WTC11 (cell line): ENCODE measurements around the gene SRP14. TPM values are rescaled to one million over a fixed set of nuclear protein-coding genes. Genes with fewer than 3 reads are reported as not detected.

Source experiments
- ATAC-seq: fragments of 200-7000 bp; cut with Tn5 transposase; 2 replicates; pipeline ENCODE4 v1.10.0; 2021; ENCODE audit warnings: mild to moderate bottlenecking, moderate library complexity
- CTCF ChIA-PET: fragments of 300-600 bp; sonication (Branson Sonifier 250); formaldehyde crosslinking; loops from one replicate; lab custom pipeline; 2021; ENCODE audit warnings: antibody characterized with exemption; lab: Charles Lee
- POLR2A ChIA-PET: fragments of 350-600 bp; sonication (Branson Sonifier 250); formaldehyde crosslinking; loops from one replicate; lab custom pipeline; 2021; ENCODE audit warnings: antibody characterized with exemption; lab: Charles Lee
- DNase-seq: peaks from one replicate; pipeline ENCODE4 v3.0.0; 2021; ENCODE audit warnings: low spot score
- H3K27ac Mint-ChIP-seq: 2 replicates; pipeline ENCODE4 v1.8.0; 2021; ENCODE audit warnings: mixed read lengths
- H3K27me3 Mint-ChIP-seq: 2 replicates; pipeline ENCODE4 v1.8.0; 2021; ENCODE audit warnings: low read depth, mild to moderate bottlenecking, moderate library complexity, mixed read lengths
- H3K36me3 Mint-ChIP-seq: 2 replicates; pipeline ENCODE4 v1.8.0; 2021; ENCODE audit warnings: mixed read lengths
- H3K4me1 Mint-ChIP-seq: 2 replicates; pipeline ENCODE4 v1.8.0; 2022; ENCODE audit warnings: mixed read lengths
- H3K4me3 Mint-ChIP-seq: 2 replicates; pipeline ENCODE4 v1.8.0; 2021; ENCODE audit warnings: mild to moderate bottlenecking, moderate library complexity, mixed read lengths
- H3K9me3 Mint-ChIP-seq: 2 replicates; pipeline ENCODE4 v1.8.0; 2021; ENCODE audit warnings: mixed read lengths
- ESRRA ChIP-seq: sonication (generic); formaldehyde crosslinking; IDR thresholded peaks from 2 replicates; pipeline ENCODE4 v1.8.1; 2022; ENCODE audit warnings: mild to moderate bottlenecking, missing genetic modification reagents, borderline replicate concordance
- FOXJ3 ChIP-seq: sonication (generic); formaldehyde crosslinking; IDR thresholded peaks from 2 replicates; pipeline ENCODE4 v1.9.0; 2021; ENCODE audit warnings: missing genetic modification reagents, mild to moderate bottlenecking, borderline replicate concordance
- IRF2 ChIP-seq: sonication (generic); formaldehyde crosslinking; IDR thresholded peaks from 2 replicates; pipeline ENCODE4 v1.8.0; 2022; ENCODE audit warnings: low read depth, missing genetic modification reagents, borderline replicate concordance
- TEAD4 ChIP-seq: sonication (generic); formaldehyde crosslinking; IDR thresholded peaks from 2 replicates; pipeline ENCODE4 v1.8.0; 2022; ENCODE audit warnings: mild to moderate bottlenecking, missing genetic modification reagents
- TP53 ChIP-seq: sonication (generic); formaldehyde crosslinking; IDR thresholded peaks from 2 replicates; pipeline ENCODE4 v1.8.1; 2023; ENCODE audit warnings: mild to moderate bottlenecking, missing genetic modification reagents
- ZNF219 ChIP-seq: sonication (generic); formaldehyde crosslinking; IDR thresholded peaks from 2 replicates; pipeline ENCODE4 v1.8.0; 2023; ENCODE audit warnings: missing genetic modification reagents, mild to moderate bottlenecking, borderline replicate concordance
- ZNF317 ChIP-seq: sonication (generic); formaldehyde crosslinking; IDR thresholded peaks from 2 replicates; pipeline ENCODE4 v1.8.1; 2023; ENCODE audit warnings: low read depth, mild to moderate bottlenecking, moderate library complexity, missing genetic modification reagents, borderline replicate concordance
- ZNF671 ChIP-seq: fragments of 250-450 bp; sonication (Bioruptor Pico); IDR thresholded peaks from 2 replicates; pipeline ENCODE4 v1.8.0; 2021; ENCODE audit warnings: mild to moderate bottlenecking
- total RNA-seq: library from RNA; stranded (reverse); gene quantifications from 3 replicates; pipeline ENCODE4 v1.2.3, GENCODE V29; 2021
- TF ChIP-seq, protein P1 (sequence below): sonication (generic); formaldehyde crosslinking; IDR thresholded peaks from 2 replicates; pipeline ENCODE4 v1.8.0; 2022; ENCODE audit warnings: missing genetic modification reagents
- TF ChIP-seq, protein P2 (sequence below): sonication (generic); formaldehyde crosslinking; IDR thresholded peaks from 2 replicates; pipeline ENCODE4 v1.8.1; 2022; ENCODE audit warnings: missing genetic modification reagents, borderline replicate concordance
- TF ChIP-seq, protein P3 (sequence below): sonication (generic); formaldehyde crosslinking; IDR thresholded peaks from 2 replicates; pipeline ENCODE4 v1.8.1; 2023; ENCODE audit warnings: mild to moderate bottlenecking, missing genetic modification reagents
- TF ChIP-seq, protein P4 (sequence below): sonication (generic); formaldehyde crosslinking; IDR thresholded peaks from 2 replicates; pipeline ENCODE4 v1.8.0; 2023; ENCODE audit warnings: mild to moderate bottlenecking, missing genetic modification reagents
- TF ChIP-seq, protein P5 (sequence below): sonication (generic); formaldehyde crosslinking; IDR thresholded peaks from 2 replicates; pipeline ENCODE4 v1.8.1; 2023; ENCODE audit warnings: mild to moderate bottlenecking, moderate library complexity, missing genetic modification reagents
- TF ChIP-seq, protein P6 (sequence below): sonication (generic); formaldehyde crosslinking; conservative IDR thresholded peaks from 2 replicates; pipeline ENCODE4 v1.8.1; 2023; ENCODE audit warnings: mild to moderate bottlenecking, low read depth, missing genetic modification reagents, moderate library complexity

Gene SRP14
- total RNA-seq, 1 experiment from 2014 or later: 190 TPM

GRCh38 chr15:40053079-40053830 is 14.3 kb upstream of the SRP14 start:
- ATAC-seq (peak; percentile 10; the same call in 1 of the 2 replicates), DNase-seq (no peak)
- no peak for TF ChIP-seq IRF2
- TF ChIP-seq, protein P1, sequence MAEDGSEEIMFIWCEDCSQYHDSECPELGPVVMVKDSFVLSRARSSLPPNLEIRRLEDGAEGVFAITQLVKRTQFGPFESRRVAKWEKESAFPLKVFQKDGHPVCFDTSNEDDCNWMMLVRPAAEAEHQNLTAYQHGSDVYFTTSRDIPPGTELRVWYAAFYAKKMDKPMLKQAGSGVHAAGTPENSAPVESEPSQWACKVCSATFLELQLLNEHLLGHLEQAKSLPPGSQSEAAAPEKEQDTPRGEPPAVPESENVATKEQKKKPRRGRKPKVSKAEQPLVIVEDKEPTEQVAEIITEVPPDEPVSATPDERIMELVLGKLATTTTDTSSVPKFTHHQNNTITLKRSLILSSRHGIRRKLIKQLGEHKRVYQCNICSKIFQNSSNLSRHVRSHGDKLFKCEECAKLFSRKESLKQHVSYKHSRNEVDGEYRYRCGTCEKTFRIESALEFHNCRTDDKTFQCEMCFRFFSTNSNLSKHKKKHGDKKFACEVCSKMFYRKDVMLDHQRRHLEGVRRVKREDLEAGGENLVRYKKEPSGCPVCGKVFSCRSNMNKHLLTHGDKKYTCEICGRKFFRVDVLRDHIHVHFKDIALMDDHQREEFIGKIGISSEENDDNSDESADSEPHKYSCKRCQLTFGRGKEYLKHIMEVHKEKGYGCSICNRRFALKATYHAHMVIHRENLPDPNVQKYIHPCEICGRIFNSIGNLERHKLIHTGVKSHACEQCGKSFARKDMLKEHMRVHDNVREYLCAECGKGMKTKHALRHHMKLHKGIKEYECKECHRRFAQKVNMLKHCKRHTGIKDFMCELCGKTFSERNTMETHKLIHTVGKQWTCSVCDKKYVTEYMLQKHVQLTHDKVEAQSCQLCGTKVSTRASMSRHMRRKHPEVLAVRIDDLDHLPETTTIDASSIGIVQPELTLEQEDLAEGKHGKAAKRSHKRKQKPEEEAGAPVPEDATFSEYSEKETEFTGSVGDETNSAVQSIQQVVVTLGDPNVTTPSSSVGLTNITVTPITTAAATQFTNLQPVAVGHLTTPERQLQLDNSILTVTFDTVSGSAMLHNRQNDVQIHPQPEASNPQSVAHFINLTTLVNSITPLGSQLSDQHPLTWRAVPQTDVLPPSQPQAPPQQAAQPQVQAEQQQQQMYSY (CRISPR knock-in tag): no peak
- TF ChIP-seq ZNF317 (CRISPR knock-in tag): no peak
- no peak for TF ChIP-seq TP53 (CRISPR knock-in tag)
- H3K36me3 Mint-ChIP-seq: no peaks in the 10 kb centered on the region
- CTCF ChIA-PET: interaction anchor here (1.0 to 5.9 kb wide), 7 partner anchors 14 to 226 kb away, joined by 3 to 48 read pairs (median 5); no protein-coding TSS in a partner anchor
- peaks cover 31% of the 10 kb centered on the region for H3K4me1 Mint-ChIP-seq
- POLR2A ChIA-PET: interaction anchor here (1.0 to 1.4 kb wide), 2 partner anchors 51 to 52 kb away, joined by 3 to 4 read pairs; no protein-coding TSS in a partner anchor
- H3K27me3 Mint-ChIP-seq: no peaks in the 10 kb centered on the region
- H3K4me3 Mint-ChIP-seq: no peak overlapping the region
- H3K9me3 Mint-ChIP-seq: no peaks in the 10 kb centered on the region
- H3K27ac Mint-ChIP-seq: peak overlapping the region; percentile 66; the same call in 1 of the 2 replicates

GRCh38 chr15:40052604-40053003 is 13.6 kb upstream of the SRP14 start:
- ATAC-seq (no peak), DNase-seq (no peak)
- H3K27me3 Mint-ChIP-seq: no peaks in the 10 kb centered on the region
- H3K4me3 Mint-ChIP-seq: no peak overlapping the region
- peaks cover 38% of the 10 kb centered on the region for H3K4me1 Mint-ChIP-seq
- ChIA-PET POLR2A (interaction anchor here (0.8 to 1.4 kb wide), 4 partner anchors 51 to 187 kb away, joined by 3 to 4 read pairs (median 3); no protein-coding TSS in a partner anchor), CTCF (interaction anchor here (0.6 to 5.9 kb wide), 11 partner anchors 14 to 809 kb away, joined by 3 to 48 read pairs (median 5); no protein-coding TSS in a partner anchor)
- no peaks in the 10 kb centered on the region for H3K9me3 Mint-ChIP-seq
- H3K36me3 Mint-ChIP-seq: no peaks in the 10 kb centered on the region
- H3K27ac Mint-ChIP-seq: no peak overlapping the region
- TF ChIP-seq ZNF671 (no peak), ESRRA (no peak), TEAD4 (no peak), FOXJ3 (CRISPR knock-in tag) (no peak), ZNF219 (CRISPR knock-in tag) (no peak)
- TF ChIP-seq, protein P2, sequence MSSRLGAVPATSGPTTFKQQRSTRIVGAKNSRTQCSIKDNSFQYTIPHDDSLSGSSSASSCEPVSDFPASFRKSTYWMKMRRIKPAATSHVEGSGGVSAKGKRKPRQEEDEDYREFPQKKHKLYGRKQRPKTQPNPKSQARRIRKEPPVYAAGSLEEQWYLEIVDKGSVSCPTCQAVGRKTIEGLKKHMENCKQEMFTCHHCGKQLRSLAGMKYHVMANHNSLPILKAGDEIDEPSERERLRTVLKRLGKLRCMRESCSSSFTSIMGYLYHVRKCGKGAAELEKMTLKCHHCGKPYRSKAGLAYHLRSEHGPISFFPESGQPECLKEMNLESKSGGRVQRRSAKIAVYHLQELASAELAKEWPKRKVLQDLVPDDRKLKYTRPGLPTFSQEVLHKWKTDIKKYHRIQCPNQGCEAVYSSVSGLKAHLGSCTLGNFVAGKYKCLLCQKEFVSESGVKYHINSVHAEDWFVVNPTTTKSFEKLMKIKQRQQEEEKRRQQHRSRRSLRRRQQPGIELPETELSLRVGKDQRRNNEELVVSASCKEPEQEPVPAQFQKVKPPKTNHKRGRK: no peak
- TF ChIP-seq, protein P3, sequence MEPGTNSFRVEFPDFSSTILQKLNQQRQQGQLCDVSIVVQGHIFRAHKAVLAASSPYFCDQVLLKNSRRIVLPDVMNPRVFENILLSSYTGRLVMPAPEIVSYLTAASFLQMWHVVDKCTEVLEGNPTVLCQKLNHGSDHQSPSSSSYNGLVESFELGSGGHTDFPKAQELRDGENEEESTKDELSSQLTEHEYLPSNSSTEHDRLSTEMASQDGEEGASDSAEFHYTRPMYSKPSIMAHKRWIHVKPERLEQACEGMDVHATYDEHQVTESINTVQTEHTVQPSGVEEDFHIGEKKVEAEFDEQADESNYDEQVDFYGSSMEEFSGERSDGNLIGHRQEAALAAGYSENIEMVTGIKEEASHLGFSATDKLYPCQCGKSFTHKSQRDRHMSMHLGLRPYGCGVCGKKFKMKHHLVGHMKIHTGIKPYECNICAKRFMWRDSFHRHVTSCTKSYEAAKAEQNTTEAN (CRISPR knock-in tag): no peak
- TF ChIP-seq, protein P4, sequence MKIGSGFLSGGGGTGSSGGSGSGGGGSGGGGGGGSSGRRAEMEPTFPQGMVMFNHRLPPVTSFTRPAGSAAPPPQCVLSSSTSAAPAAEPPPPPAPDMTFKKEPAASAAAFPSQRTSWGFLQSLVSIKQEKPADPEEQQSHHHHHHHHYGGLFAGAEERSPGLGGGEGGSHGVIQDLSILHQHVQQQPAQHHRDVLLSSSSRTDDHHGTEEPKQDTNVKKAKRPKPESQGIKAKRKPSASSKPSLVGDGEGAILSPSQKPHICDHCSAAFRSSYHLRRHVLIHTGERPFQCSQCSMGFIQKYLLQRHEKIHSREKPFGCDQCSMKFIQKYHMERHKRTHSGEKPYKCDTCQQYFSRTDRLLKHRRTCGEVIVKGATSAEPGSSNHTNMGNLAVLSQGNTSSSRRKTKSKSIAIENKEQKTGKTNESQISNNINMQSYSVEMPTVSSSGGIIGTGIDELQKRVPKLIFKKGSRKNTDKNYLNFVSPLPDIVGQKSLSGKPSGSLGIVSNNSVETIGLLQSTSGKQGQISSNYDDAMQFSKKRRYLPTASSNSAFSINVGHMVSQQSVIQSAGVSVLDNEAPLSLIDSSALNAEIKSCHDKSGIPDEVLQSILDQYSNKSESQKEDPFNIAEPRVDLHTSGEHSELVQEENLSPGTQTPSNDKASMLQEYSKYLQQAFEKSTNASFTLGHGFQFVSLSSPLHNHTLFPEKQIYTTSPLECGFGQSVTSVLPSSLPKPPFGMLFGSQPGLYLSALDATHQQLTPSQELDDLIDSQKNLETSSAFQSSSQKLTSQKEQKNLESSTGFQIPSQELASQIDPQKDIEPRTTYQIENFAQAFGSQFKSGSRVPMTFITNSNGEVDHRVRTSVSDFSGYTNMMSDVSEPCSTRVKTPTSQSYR (CRISPR knock-in tag): no peak
- TF ChIP-seq, protein P5, sequence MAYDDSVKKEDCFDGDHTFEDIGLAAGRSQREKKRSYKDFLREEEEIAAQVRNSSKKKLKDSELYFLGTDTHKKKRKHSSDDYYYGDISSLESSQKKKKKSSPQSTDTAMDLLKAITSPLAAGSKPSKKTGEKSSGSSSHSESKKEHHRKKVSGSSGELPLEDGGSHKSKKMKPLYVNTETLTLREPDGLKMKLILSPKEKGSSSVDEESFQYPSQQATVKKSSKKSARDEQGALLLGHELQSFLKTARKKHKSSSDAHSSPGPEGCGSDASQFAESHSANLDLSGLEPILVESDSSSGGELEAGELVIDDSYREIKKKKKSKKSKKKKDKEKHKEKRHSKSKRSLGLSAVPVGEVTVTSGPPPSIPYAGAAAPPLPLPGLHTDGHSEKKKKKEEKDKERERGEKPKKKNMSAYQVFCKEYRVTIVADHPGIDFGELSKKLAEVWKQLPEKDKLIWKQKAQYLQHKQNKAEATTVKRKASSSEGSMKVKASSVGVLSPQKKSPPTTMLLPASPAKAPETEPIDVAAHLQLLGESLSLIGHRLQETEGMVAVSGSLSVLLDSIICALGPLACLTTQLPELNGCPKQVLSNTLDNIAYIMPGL (CRISPR knock-in tag): no peak
- TF ChIP-seq, protein P6, sequence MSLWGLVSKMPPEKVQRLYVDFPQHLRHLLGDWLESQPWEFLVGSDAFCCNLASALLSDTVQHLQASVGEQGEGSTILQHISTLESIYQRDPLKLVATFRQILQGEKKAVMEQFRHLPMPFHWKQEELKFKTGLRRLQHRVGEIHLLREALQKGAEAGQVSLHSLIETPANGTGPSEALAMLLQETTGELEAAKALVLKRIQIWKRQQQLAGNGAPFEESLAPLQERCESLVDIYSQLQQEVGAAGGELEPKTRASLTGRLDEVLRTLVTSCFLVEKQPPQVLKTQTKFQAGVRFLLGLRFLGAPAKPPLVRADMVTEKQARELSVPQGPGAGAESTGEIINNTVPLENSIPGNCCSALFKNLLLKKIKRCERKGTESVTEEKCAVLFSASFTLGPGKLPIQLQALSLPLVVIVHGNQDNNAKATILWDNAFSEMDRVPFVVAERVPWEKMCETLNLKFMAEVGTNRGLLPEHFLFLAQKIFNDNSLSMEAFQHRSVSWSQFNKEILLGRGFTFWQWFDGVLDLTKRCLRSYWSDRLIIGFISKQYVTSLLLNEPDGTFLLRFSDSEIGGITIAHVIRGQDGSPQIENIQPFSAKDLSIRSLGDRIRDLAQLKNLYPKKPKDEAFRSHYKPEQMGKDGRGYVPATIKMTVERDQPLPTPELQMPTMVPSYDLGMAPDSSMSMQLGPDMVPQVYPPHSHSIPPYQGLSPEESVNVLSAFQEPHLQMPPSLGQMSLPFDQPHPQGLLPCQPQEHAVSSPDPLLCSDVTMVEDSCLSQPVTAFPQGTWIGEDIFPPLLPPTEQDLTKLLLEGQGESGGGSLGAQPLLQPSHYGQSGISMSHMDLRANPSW (CRISPR knock-in tag): no peak
